PC-3 (cell line): ENCODE data around the gene SELPLG. TPM values are rescaled to one million over a fixed set of nuclear protein-coding genes. Genes with fewer than 3 reads are reported as not detected.

ENCODE experiments used
- ATAC-seq: fragments of 200-7000 bp; cut with Tn5 transposase; 2 replicates; pipeline ENCODE4 v1.9.1; 2020; ENCODE audit warnings: mild to moderate bottlenecking, moderate library complexity
- BruUV-seq: library from RNA; stranded (reverse); fragments of 400-500 nt; replicated peaks from 2 replicates; lab custom pipeline; 2021; lab: Mats Ljungman, UMichigan
- CTCF ChIA-PET: fragments of 300-600 bp; sonication (Branson Sonifier 250); formaldehyde crosslinking; loops from one replicate; lab custom pipeline; 2022; ENCODE audit warnings: antibody characterized with exemption; lab: Charles Lee
- POLR2A ChIA-PET: fragments of 300-600 bp; sonication (Branson Sonifier 250); formaldehyde crosslinking; loops from one replicate; lab custom pipeline; 2022; ENCODE audit warnings: antibody characterized with exemption; ENCODE audit not compliant: unreplicated experiment; lab: Charles Lee
- DNase-seq: peaks from one replicate; pipeline ENCODE4 v3.0.0-alpha.2; 2015
- H2AFZ ChIP-seq: fragments of 300-600 bp; sonication (generic); 2 replicates; pipeline ENCODE4 v1.6.0; 2016; ENCODE audit warnings: antibody characterized with exemption, low read length
- H3F3A ChIP-seq: fragments of 300-600 bp; sonication (generic); one replicate; pipeline ENCODE4 v1.6.0; 2017; ENCODE audit warnings: antibody characterized with exemption, low read length, control low read depth, mild to moderate bottlenecking; ENCODE audit not compliant: unreplicated experiment
- H3K27ac ChIP-seq: fragments of 300-600 bp; sonication (generic); 2 replicates; pipeline ENCODE4 v1.5.1; 2016; ENCODE audit warnings: mild to moderate bottlenecking, low read length
- H3K27me3 ChIP-seq: fragments of 300-600 bp; sonication (generic); 2 replicates; pipeline ENCODE4 v1.6.1; 2016; ENCODE audit warnings: low read length, mixed read lengths
- H3K36me3 ChIP-seq: fragments of 300-600 bp; sonication (generic); 2 replicates; pipeline ENCODE4 v1.6.1; 2016; ENCODE audit warnings: low read depth, mixed run types, low read length, mixed read lengths
- H3K4me1 ChIP-seq: fragments of 300-600 bp; sonication (generic); 2 replicates; pipeline ENCODE4 v1.5.1; 2016; ENCODE audit warnings: low read length; ENCODE audit not compliant: insufficient read depth
- H3K4me2 ChIP-seq: fragments of 300-600 bp; sonication (generic); 2 replicates; pipeline ENCODE4 v1.6.0; 2016; ENCODE audit warnings: low read length
- H3K4me3 ChIP-seq: fragments of 300-600 bp; sonication (generic); 2 replicates; pipeline ENCODE4 v1.5.1; 2016; ENCODE audit warnings: mild to moderate bottlenecking, low read length, mixed read lengths
- H3K79me2 ChIP-seq: fragments of 300-600 bp; sonication (generic); 2 replicates; pipeline ENCODE4 v1.6.1; 2017; ENCODE audit warnings: low read length, mixed read lengths
- H3K9ac ChIP-seq: fragments of 300-600 bp; sonication (generic); 2 replicates; pipeline ENCODE4 v1.6.0; 2016; ENCODE audit warnings: mild to moderate bottlenecking, low read length
- H3K9me2 ChIP-seq: fragments of 300-600 bp; sonication (generic); replicated peaks from 2 replicates; pipeline ENCODE4 v1.6.1; 2016; ENCODE audit warnings: mixed run types, low read length, mixed read lengths
- H3K9me3 ChIP-seq: fragments of 300-600 bp; sonication (generic); 2 replicates; pipeline ENCODE4 v1.6.1; 2016; ENCODE audit warnings: low read length, mixed read lengths
- H4K20me1 ChIP-seq: fragments of 300-600 bp; sonication (generic); 2 replicates; pipeline ENCODE4 v1.6.1; 2016; ENCODE audit warnings: low read length, mixed read lengths
- EZH2 ChIP-seq: fragments of 300-600 bp; sonication (generic); IDR thresholded peaks from one replicate; pipeline ENCODE4 v1.6.1; 2017; ENCODE audit warnings: antibody characterized with exemption, mild to moderate bottlenecking, low read length; ENCODE audit not compliant: unreplicated experiment
- EZH2phosphoT487 ChIP-seq: fragments of 300-600 bp; sonication (generic); IDR thresholded peaks from 2 replicates; pipeline ENCODE4 v1.6.1; 2018; ENCODE audit warnings: mild to moderate bottlenecking, antibody characterized with exemption, low read length, borderline replicate concordance
- intact Hi-C: fragments of 100-400 bp; cut with micrococcal nuclease; formaldehyde crosslinking; loops from 2 replicates; pipeline ENCODE4 v1.9.0; 2023
- total RNA-seq: library from RNA; depleted of rRNA; stranded (reverse); fragments of >200 nt; gene quantifications from 2 replicates; pipeline ENCODE4 v1.2.3, GENCODE V29; 2014
- TF ChIP-seq, protein P1 (sequence below): fragments of 300-600 bp; sonication (generic); conservative IDR thresholded peaks from 2 replicates; pipeline ENCODE4 v1.5.1; 2017; ENCODE audit warnings: antibody characterized with exemption, low read depth, mild to moderate bottlenecking, low read length

SELPLG gene
- total RNA-seq, 1 experiment from 2014 or later = 0.73 TPM

DNA sequence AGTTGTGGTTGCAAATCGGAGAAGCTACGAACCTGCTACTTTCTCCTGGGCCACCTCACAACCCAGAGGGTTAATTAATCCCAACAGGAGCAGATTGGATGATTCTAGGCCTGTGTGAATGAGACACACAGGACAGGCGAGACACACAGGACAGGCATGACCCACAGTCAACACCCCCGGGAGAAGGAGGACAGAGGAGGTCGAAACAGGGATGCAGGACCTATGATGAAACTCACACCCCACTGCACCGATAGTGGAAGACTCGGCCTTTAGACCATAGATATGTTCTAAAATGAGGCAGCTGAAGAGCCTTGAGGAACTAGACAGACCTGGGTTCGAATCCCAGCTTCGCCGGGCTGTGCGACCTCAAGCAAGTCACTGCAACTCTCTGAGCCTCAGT is 47.4 kb downstream of the SELPLG start:
- no peaks in the 10 kb centered on the region for H3K4me1 ChIP-seq
- no peaks in the 10 kb centered on the region for H3K9me3 ChIP-seq
- BruUV-seq = no TSS peak
- TF ChIP-seq, protein P1, sequence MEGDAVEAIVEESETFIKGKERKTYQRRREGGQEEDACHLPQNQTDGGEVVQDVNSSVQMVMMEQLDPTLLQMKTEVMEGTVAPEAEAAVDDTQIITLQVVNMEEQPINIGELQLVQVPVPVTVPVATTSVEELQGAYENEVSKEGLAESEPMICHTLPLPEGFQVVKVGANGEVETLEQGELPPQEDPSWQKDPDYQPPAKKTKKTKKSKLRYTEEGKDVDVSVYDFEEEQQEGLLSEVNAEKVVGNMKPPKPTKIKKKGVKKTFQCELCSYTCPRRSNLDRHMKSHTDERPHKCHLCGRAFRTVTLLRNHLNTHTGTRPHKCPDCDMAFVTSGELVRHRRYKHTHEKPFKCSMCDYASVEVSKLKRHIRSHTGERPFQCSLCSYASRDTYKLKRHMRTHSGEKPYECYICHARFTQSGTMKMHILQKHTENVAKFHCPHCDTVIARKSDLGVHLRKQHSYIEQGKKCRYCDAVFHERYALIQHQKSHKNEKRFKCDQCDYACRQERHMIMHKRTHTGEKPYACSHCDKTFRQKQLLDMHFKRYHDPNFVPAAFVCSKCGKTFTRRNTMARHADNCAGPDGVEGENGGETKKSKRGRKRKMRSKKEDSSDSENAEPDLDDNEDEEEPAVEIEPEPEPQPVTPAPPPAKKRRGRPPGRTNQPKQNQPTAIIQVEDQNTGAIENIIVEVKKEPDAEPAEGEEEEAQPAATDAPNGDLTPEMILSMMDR = no peak
- no peak for TF ChIP-seq EZH2phosphoT487
- no peak for TF ChIP-seq EZH2
- no peak overlapping the region for H2AFZ ChIP-seq
- no peaks in the 10 kb centered on the region for H4K20me1 ChIP-seq
- ChIA-PET POLR2A (no interaction called here), CTCF (no interaction called here)
- no peak for DNase-seq
- H3K27me3 ChIP-seq = no peaks in the 10 kb centered on the region
- ATAC-seq = no peak
- no peaks in the 10 kb centered on the region for H3K36me3 ChIP-seq
- no peak overlapping the region for H3K4me3 ChIP-seq
- no peak overlapping the region for H3K9ac ChIP-seq
- no peaks in the 10 kb centered on the region for H3K9me2 ChIP-seq
- no peak overlapping the region for H3K27ac ChIP-seq
- intact Hi-C loops = no loop called here
- no peaks in the 10 kb centered on the region for H3K79me2 ChIP-seq
- H3K4me2 ChIP-seq = no peak overlapping the region
- no peaks in the 10 kb centered on the region for H3F3A ChIP-seq

DNA sequence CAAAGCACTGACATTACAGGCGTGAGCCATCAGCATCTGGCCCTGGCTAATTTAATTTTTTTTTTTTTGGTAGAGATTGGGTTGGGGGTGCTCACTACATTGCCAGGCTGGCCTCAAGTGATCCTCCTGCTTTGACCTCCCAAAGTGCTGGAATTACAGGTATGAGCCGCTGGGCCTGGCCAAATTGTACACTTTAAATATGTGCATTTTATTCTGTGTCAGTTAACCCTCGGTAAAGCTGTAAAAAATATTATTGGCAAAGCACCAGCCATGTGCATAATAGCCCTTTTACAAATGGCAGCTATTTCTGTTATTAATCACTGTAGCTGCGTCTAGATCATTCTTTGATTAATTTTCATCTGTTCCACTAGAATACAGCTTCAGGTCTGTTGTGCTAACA is 47.8 kb downstream of the SELPLG start:
- ChIA-PET POLR2A (no interaction called here), CTCF (no interaction called here)
- TF ChIP-seq, protein P1 = no peak
- TF ChIP-seq EZH2phosphoT487 (no peak), EZH2 (no peak)
- no peaks in the 10 kb centered on the region for H3K4me1 ChIP-seq
- no peak for DNase-seq
- H3K9ac ChIP-seq = no peak overlapping the region
- H3K79me2 ChIP-seq = no peaks in the 10 kb centered on the region
- BruUV-seq = no TSS peak
- no peak for ATAC-seq
- no peaks in the 10 kb centered on the region for H3K27me3 ChIP-seq
- no peak overlapping the region for H3K4me2 ChIP-seq
- H3K4me3 ChIP-seq = no peak overlapping the region
- H2AFZ ChIP-seq = no peak overlapping the region
- intact Hi-C loops = no loop called here
- H3K9me3 ChIP-seq = no peaks in the 10 kb centered on the region
- H3F3A ChIP-seq = no peaks in the 10 kb centered on the region
- H3K27ac ChIP-seq = no peak overlapping the region
- H3K9me2 ChIP-seq = no peaks in the 10 kb centered on the region
- no peaks in the 10 kb centered on the region for H4K20me1 ChIP-seq
- no peaks in the 10 kb centered on the region for H3K36me3 ChIP-seq

DNA sequence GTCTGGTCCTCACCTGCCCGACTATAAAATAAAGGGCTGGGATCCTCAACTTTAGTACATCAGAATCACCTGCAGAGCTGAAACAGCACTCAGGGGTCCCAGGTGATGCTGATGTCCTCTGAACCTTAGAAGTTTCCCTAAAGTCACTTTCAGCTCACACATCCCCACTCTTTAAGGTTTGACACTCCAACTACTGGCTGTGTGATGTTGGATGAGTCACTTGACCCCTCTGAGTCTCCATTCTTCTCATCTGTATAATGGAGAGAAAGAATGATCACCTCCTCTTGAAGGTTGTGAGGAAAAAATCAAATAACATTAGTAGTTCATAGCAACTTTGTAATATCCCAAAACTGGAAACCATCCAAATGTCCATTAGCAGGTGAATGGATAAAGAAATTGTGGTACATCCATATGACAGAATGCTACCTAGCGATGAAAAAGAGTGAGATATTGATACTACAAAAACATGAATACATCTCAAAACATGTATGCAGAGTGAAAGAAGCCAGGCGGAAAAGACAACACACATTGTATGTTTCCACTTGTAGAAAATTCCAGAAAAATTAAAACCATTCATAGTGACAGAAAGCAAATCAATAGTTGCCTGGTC is 49.1 kb downstream of the SELPLG start:
- DNase-seq = no peak
- ATAC-seq = no peak

More for the DNA sequence above, 49.1 kb downstream of the SELPLG start:
- no peaks in the 10 kb centered on the region for H3K79me2 ChIP-seq
- H4K20me1 ChIP-seq = no peaks in the 10 kb centered on the region
- POLR2A ChIA-PET = no interaction called here
- no peaks in the 10 kb centered on the region for H3K9me3 ChIP-seq
- no peaks in the 10 kb centered on the region for H3K27me3 ChIP-seq
- TF ChIP-seq, protein P1 = no peak
- no peak for TF ChIP-seq EZH2phosphoT487
- no peak for TF ChIP-seq EZH2
- CTCF ChIA-PET = no interaction called here
- no peak overlapping the region for H3K4me2 ChIP-seq
- BruUV-seq = no TSS peak
- H2AFZ ChIP-seq = no peak overlapping the region
- no peaks in the 10 kb centered on the region for H3K36me3 ChIP-seq
- no peak overlapping the region for H3K4me3 ChIP-seq
- no peaks in the 10 kb centered on the region for H3K4me1 ChIP-seq
- H3K9me2 ChIP-seq = no peaks in the 10 kb centered on the region
- H3F3A ChIP-seq = no peaks in the 10 kb centered on the region
- intact Hi-C loops = no loop called here
- H3K9ac ChIP-seq = no peak overlapping the region
- no peak overlapping the region for H3K27ac ChIP-seq
